Nephron progenitor cell (in vitro differentiated cells): ENCODE results near the gene DRC3.

ENCODE experiments used
- DNase-seq: peaks from one replicate; pipeline ENCODE4 v3.0.0; 2021
- H3K27ac Mint-ChIP-seq: 2 replicates; pipeline ENCODE4 v1.8.0; 2021; ENCODE audit warnings: mild to moderate bottlenecking, moderate library complexity, mixed read lengths
- H3K27me3 Mint-ChIP-seq: 2 replicates; pipeline ENCODE4 v1.8.0; 2021; ENCODE audit warnings: mild to moderate bottlenecking, low read depth, mixed read lengths; ENCODE audit not compliant: poor library complexity
- H3K36me3 Mint-ChIP-seq: 2 replicates; pipeline ENCODE4 v1.8.0; 2021; ENCODE audit warnings: low read depth, mixed read lengths
- H3K4me1 Mint-ChIP-seq: 2 replicates; pipeline ENCODE4 v1.8.0; 2021; ENCODE audit warnings: mixed read lengths
- H3K4me3 Mint-ChIP-seq: 2 replicates; pipeline ENCODE4 v1.8.0; 2021; ENCODE audit warnings: mild to moderate bottlenecking, moderate library complexity, mixed read lengths
- H3K9me3 Mint-ChIP-seq: 2 replicates; pipeline ENCODE4 v1.8.0; 2021; ENCODE audit warnings: mild to moderate bottlenecking, moderate library complexity, mixed read lengths
- TF ChIP-seq, protein P1 (sequence below): fragments of 200-600 bp; sonication (generic); IDR thresholded peaks from 2 replicates; pipeline ENCODE4 v1.5.0; 2021; ENCODE audit warnings: antibody characterized with exemption

Gene DRC3

DNA sequence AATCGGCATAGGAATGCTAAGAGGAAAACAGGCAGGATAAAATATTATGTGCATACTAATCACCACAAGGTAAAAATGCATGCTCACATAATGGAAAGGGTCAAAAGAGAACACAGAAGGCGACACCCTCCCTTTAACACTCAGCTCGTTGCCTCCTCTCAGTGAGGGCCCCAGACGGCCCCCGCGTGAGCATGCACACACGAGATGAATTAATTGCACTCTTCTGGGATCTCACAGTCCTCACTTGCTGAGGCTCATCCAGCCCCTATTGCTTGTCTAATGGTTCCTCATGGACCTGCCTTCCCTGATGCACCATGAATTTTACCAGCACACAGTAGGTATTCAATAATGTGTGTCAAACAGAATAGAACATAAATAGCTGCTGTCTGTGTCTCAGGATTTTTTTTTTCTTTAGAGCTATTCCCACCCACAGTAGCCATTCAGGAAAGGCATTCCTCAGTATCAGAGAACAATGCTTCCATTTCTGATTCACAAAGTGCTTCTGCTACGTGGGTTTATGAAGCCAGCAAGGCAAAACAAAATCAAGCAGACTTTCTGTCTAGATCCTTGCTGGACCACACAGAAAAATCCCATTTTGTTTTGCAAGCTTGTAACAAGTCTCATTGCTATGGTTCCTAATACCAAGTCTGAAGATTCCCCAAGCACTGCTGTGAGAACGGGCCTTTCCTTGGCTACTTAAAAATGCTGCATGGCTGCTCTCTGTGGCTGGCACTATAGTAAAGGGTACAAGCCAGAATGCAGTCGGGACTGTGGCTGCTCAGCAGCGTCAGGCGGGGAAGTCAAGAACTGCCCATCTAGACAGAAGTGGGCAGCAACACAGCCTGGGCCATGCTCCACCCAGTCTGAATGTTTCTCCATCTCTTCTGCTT is 44.0 kb upstream of the DRC3 start:
- H3K27ac Mint-ChIP-seq, result no peak overlapping the region
- DNase-seq, result no peak
- TF ChIP-seq, protein P1, sequence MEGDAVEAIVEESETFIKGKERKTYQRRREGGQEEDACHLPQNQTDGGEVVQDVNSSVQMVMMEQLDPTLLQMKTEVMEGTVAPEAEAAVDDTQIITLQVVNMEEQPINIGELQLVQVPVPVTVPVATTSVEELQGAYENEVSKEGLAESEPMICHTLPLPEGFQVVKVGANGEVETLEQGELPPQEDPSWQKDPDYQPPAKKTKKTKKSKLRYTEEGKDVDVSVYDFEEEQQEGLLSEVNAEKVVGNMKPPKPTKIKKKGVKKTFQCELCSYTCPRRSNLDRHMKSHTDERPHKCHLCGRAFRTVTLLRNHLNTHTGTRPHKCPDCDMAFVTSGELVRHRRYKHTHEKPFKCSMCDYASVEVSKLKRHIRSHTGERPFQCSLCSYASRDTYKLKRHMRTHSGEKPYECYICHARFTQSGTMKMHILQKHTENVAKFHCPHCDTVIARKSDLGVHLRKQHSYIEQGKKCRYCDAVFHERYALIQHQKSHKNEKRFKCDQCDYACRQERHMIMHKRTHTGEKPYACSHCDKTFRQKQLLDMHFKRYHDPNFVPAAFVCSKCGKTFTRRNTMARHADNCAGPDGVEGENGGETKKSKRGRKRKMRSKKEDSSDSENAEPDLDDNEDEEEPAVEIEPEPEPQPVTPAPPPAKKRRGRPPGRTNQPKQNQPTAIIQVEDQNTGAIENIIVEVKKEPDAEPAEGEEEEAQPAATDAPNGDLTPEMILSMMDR, result no peak
- no peaks in the 10 kb centered on the region for H3K9me3 Mint-ChIP-seq
- peaks cover 6% of the 10 kb centered on the region for H3K27me3 Mint-ChIP-seq
- no peak overlapping the region for H3K4me3 Mint-ChIP-seq
- peaks cover 17% of the 10 kb centered on the region for H3K4me1 Mint-ChIP-seq
- H3K36me3 Mint-ChIP-seq, result no peaks in the 10 kb centered on the region

DNA sequence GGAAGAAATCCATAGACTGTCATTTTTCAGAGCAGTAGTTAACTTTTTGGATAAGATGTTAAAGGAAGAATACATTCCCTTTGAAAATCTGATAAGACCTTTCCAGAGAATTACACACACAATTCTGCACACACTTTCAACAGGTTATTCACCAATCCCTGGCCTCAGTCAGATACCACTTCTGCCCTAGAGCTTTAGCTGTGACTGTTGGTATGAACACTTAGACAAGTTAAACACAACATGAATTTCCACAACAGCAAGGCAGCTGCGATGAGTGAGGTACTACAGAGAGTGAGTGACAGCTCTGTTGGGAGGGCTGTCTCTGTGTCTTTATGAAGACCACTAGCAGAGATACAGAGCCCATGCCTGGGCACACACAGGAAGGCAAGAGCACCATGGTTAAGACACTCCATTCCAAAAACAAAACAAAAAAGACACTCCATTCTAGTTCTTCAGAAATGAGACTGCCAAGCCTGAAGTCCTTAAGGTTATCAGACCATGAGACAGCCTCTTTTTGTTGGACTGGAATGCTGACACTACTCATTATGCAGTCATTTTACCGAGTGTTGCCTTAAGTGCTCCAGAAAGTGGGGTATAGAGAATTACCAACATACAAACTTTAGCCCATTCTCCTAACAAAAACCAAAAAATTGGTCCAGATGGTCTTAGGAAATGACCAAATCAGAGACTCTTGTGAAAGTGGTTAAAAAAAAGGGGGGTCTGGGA is 42.8 kb upstream of the DRC3 start:
- Mint-ChIP-seq H3K4me3 (no peak overlapping the region), H3K27me3 (peaks cover 6% of the 10 kb centered on the region), H3K9me3 (no peaks in the 10 kb centered on the region), H3K4me1 (peaks cover 21% of the 10 kb centered on the region), H3K36me3 (no peaks in the 10 kb centered on the region), H3K27ac (no peak overlapping the region)
- DNase-seq, result no peak
- TF ChIP-seq, protein P1, result no peak

DNA sequence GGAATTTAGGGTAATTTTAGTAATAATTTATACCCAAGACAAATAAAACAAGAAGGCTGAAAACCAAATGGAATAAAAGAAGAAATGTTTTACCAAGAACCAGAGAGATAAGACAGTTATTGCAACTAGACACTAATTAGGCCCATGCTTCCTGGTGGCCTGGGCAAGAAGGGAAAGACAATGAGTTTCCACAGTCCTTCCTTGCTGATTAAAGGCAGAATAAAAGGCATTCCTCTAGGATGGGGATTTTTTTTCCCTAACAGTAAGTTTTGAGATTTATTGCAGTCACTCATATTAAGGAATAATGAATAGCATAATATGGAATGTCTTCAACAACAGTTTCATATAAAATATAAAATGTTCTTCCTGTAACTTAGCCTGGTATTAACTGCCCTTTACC is 42.0 kb upstream of the DRC3 start:
- peaks cover 6% of the 10 kb centered on the region for H3K27me3 Mint-ChIP-seq
- H3K4me1 Mint-ChIP-seq, result peaks cover 25% of the 10 kb centered on the region
- no peak overlapping the region for H3K4me3 Mint-ChIP-seq
- no peak overlapping the region for H3K27ac Mint-ChIP-seq
- H3K9me3 Mint-ChIP-seq, result no peaks in the 10 kb centered on the region
- no peaks in the 10 kb centered on the region for H3K36me3 Mint-ChIP-seq
- TF ChIP-seq, protein P1, result no peak
- no peak for DNase-seq

DNA sequence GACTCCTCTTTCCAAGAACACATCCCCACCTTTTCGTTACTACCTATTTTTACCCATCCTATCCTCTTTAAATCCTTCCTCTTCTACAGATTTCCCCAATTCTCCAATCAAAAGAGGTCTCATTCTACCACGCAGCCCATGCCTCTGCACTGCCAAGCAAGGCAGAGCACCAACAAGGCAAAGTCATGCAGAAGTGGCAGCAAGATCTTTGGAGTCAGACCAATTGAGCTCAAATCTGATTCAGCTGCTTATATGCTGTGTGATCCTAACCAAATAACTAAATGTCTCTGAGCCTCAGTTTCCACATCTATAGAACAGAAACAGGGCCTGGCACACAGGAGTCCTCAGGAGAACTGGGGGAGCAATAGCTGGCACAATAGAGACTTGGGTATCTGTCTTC is 41.5 kb upstream of the DRC3 start:
- no peak overlapping the region for H3K4me3 Mint-ChIP-seq
- H3K9me3 Mint-ChIP-seq, result no peaks in the 10 kb centered on the region
- H3K27ac Mint-ChIP-seq, result no peak overlapping the region
- TF ChIP-seq, protein P1, result no peak
- peaks cover 6% of the 10 kb centered on the region for H3K27me3 Mint-ChIP-seq
- H3K4me1 Mint-ChIP-seq, result peaks cover 30% of the 10 kb centered on the region
- no peak for DNase-seq
- no peaks in the 10 kb centered on the region for H3K36me3 Mint-ChIP-seq

DNA sequence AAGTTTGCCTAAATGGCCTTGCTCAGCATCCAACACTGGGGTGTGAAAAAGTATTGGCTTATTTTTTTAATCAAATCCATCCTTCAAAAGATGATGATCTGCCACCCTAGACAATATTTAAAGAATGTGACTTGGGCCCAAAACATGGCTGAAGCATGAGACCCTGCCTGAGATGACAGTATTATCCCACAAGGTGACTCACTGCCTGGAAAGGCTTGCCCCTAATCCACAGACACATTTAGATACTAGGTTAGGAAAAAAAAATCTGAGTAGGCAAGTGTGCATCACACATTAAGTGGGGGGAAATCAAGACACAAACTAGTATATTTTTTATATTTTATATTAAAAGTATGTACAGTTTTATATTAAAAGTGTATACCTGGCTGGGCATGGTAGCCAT is 38.9 kb upstream of the DRC3 start:
- Mint-ChIP-seq H3K27me3 (no peaks in the 10 kb centered on the region), H3K4me3 (no peak overlapping the region), H3K4me1 (peaks cover 42% of the 10 kb centered on the region), H3K36me3 (no peaks in the 10 kb centered on the region), H3K9me3 (no peaks in the 10 kb centered on the region), H3K27ac (no peak overlapping the region)
- DNase-seq, result no peak
- TF ChIP-seq, protein P1, result no peak
